Thyroid gland (tissue), 4 donors: ENCODE data around the gene CNGA4. TPM values are rescaled to one million over a fixed set of nuclear protein-coding genes. Genes with fewer than 3 reads are reported as not detected.

ENCODE experiments used
- DNase-seq, 2 donors: peaks; one replicate each; pipeline ENCODE4 v3.0.0-alpha.2; 2019
- H3K27ac ChIP-seq, 3 donors: fragments of 200-600 bp; sonication (generic); 1 replicate in 2 of 3; 2 replicates in 1 of 3; pipeline ENCODE4 v1.5.1; 2016 to 2019; ENCODE audit warnings: mild to moderate bottlenecking in 1 of 3, moderate library complexity in 1 of 3
- H3K27me3 ChIP-seq: fragments of 200-600 bp; sonication (generic); one replicate; pipeline ENCODE4 v1.5.1; 2019
- H3K36me3 ChIP-seq, 2 donors: fragments of 200-600 bp; sonication (generic); one replicate each; pipeline ENCODE4 v1.5.1; 2016 to 2019
- H3K4me1 ChIP-seq, 2 donors: fragments of 200-600 bp; sonication (generic); one replicate each; pipeline ENCODE4 v1.5.1; 2017 to 2019
- H3K4me3 ChIP-seq, 3 donors: fragments of 200-600 bp; sonication (generic); replicated peaks in 1 of 3; 1 replicate in 2 of 3; 2 replicates in 1 of 3; pipeline ENCODE4 v1.5.1; 2016; ENCODE audit warnings: mild to moderate bottlenecking in 1 of 3
- H3K9me3 ChIP-seq: fragments of 200-600 bp; sonication (generic); one replicate; pipeline ENCODE4 v1.5.1; 2017
- POLR2A ChIP-seq, 2 donors: fragments of 450-650 bp; IDR thresholded peaks; one replicate each; pipeline ENCODE4 v1.6.1; 2017; ENCODE audit warnings: antibody characterized with exemption in 2 of 2, mild to moderate bottlenecking in 2 of 2, moderate library complexity in 1 of 2
- WGBS, 2 donors: methylation state at CpG; one replicate each; pipeline ENCODE4 v1.1.5; 2017; 5-methylcytosine and 5-hydroxymethylcytosine counted together
- intact Hi-C: fragments of 100-400 bp; cut with DNase I; formaldehyde crosslinking; loops from one replicate; pipeline ENCODE4 v1.15.1; 2023
- total RNA-seq, 4 donors: library from RNA; depleted of rRNA; stranded (reverse); fragments of >200 nt; gene quantifications; one replicate each; pipeline ENCODE4 v1.2.3, GENCODE V29; 2016
- TF ChIP-seq, protein P1 (sequence below), 6 experiments: fragments of 200-600 bp in 3 of 6; fragments of 450-650 bp in 3 of 6; sonication (generic) in 3 of 6; IDR thresholded peaks; one replicate each; pipeline ENCODE4 v1.5.1; 2016 to 2019; ENCODE audit warnings: antibody characterized with exemption in 6 of 6, mild to moderate bottlenecking in 2 of 6, inconsistent platforms in 1 of 6, moderate library complexity in 1 of 6

Gene CNGA4
- total RNA-seq, 4 donors from 2014 or later: 0.39 to 0.67 TPM; not detected in 2

GRCh38 chr11:6253197-6253596, 14.3 kb downstream of the CNGA4 start:
- intact Hi-C loops: loop anchor here (5.0 to 10.0 kb wide), 2 partner anchors 62 to 99 kb away; no protein-coding TSS in a partner anchor
- WGBS, 2 donors: 98 to 100% methylated on average over 1 of the region's 1 CpG
- H3K9me3 ChIP-seq: no peaks in the 10 kb centered on the region
- H3K4me3 ChIP-seq: no peak overlapping the region
- TF ChIP-seq, protein P1, sequence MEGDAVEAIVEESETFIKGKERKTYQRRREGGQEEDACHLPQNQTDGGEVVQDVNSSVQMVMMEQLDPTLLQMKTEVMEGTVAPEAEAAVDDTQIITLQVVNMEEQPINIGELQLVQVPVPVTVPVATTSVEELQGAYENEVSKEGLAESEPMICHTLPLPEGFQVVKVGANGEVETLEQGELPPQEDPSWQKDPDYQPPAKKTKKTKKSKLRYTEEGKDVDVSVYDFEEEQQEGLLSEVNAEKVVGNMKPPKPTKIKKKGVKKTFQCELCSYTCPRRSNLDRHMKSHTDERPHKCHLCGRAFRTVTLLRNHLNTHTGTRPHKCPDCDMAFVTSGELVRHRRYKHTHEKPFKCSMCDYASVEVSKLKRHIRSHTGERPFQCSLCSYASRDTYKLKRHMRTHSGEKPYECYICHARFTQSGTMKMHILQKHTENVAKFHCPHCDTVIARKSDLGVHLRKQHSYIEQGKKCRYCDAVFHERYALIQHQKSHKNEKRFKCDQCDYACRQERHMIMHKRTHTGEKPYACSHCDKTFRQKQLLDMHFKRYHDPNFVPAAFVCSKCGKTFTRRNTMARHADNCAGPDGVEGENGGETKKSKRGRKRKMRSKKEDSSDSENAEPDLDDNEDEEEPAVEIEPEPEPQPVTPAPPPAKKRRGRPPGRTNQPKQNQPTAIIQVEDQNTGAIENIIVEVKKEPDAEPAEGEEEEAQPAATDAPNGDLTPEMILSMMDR (IDR thresholded peaks at IDR 0.05): no peak
- TF ChIP-seq POLR2A (IDR thresholded peaks at IDR 0.05): no peak
- no peaks in the 10 kb centered on the region for H3K36me3 ChIP-seq
- H3K4me1 ChIP-seq: no peaks in the 10 kb centered on the region
- H3K27me3 ChIP-seq: no peaks in the 10 kb centered on the region
- DNase-seq: no peak
- no peak overlapping the region for H3K27ac ChIP-seq

DNA sequence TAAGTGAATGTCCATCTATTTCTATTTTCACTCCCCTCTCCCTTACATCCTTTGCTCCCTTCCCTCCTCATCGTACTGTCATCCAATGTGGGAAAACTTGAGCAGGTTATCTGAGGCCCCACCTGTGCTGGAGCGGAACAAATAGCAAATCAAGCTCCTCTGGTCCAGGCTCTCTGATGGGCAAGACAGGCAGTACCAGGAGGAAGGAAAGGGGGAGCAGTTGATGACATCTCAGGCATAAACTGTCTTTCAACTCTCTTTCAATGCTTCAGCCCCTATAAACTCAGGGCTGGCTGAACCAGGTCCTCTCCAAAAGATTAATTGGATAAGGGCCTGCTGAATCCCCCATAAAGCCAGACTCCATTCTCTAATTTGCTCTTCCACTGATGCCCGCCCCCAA, 19.3 kb downstream of the CNGA4 start:
- 67 to 74% methylated on average over 3 of the region's 3 CpGs for WGBS, 2 donors
- Histone ChIP-seq H3K4me3 (no peak overlapping the region), H3K27ac (no peak overlapping the region), H3K9me3 (no peaks in the 10 kb centered on the region), H3K27me3 (no peaks in the 10 kb centered on the region), H3K4me1 (peaks cover 12 to 15% of the 10 kb centered on the region in 2 donors), H3K36me3 (no peaks in the 10 kb centered on the region)
- intact Hi-C loops: loop anchor here (10.0 kb wide), 1 partner anchor 57 kb away; no protein-coding TSS in a partner anchor
- TF ChIP-seq POLR2A (IDR thresholded peaks at IDR 0.05): no peak
- TF ChIP-seq, protein P1 (IDR thresholded peaks at IDR 0.05): no peak
- DNase-seq: no peak

DNA sequence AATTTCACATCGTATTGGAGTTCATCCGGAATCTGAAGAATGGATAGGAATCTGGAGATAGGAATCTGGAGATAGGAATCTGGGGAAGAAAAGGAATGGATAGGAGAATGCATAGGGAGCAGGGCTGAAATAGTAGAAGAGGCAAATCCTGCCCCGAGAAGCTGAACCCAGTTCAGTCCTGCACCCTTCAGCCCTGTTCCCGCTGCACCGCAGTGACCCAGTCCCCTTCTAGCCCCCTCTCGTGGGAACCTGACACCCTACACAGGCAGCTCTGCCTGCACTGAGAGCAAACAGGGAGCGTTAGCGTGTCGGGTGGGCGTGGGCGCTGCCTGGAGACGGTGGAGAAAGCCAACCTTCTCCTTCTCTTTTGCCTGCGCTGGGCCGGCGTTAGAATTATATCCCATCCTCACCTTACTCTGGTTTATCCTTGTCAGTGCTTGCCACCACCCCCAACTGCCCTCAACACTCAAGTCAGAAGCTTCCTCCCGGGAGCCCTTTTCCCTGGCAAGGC, 19.7 kb downstream of the CNGA4 start:
- 7 to 8% methylated on average over 16 of the region's 16 CpGs for WGBS, 2 donors
- no peaks in the 10 kb centered on the region for H3K27me3 ChIP-seq
- intact Hi-C loops: loop anchor here (10.0 kb wide), 1 partner anchor 56 kb away; no protein-coding TSS in a partner anchor

GRCh38 chr11:6260207-6260726, 21.4 kb downstream of the CNGA4 start:
- DNase-seq: no peak
- no peaks in the 10 kb centered on the region for H3K27me3 ChIP-seq
- TF ChIP-seq, protein P1 (IDR thresholded peaks at IDR 0.05): no peak
- no peak for TF ChIP-seq POLR2A (IDR thresholded peaks at IDR 0.05)
- no peak overlapping the region for H3K27ac ChIP-seq
- H3K36me3 ChIP-seq: no peaks in the 10 kb centered on the region
- peaks cover 12 to 15% of the 10 kb centered on the region in 2 donors for H3K4me1 ChIP-seq
- no peaks in the 10 kb centered on the region for H3K9me3 ChIP-seq
- intact Hi-C loops: no loop called here
- WGBS, 2 donors: 43 to 44% methylated on average over 5 of the region's 5 CpGs
- no peak overlapping the region for H3K4me3 ChIP-seq

More for the DNA sequence above, 19.7 kb downstream of the CNGA4 start:
- DNase-seq: no peak
- no peak overlapping the region for H3K27ac ChIP-seq
- peaks cover 12 to 15% of the 10 kb centered on the region in 2 donors for H3K4me1 ChIP-seq
- TF ChIP-seq, protein P1 (IDR thresholded peaks at IDR 0.05): no peak
- TF ChIP-seq POLR2A (IDR thresholded peaks at IDR 0.05): no peak
- H3K9me3 ChIP-seq: no peaks in the 10 kb centered on the region
- H3K36me3 ChIP-seq: no peaks in the 10 kb centered on the region
- H3K4me3 ChIP-seq: peak overlapping the region in 1 of 3 donors; percentile 40

DNA sequence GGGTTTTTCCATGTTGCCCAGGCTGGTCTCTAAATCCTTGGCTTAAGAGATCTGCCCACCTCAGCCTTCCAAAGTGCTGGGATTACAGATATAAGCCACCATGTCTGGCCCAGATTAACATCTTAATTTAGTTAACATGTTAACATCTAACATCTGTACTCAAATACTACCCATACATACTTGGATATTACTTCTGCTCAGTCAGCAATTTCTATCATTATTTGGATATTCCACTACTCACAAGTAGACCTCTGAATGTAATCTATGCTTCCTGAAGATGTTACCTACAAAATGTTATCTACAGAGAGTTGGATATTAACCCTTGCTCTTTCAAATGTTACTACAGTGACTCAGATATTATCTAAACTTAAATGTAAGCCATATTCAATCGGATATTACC, 24.8 kb downstream of the CNGA4 start:
- 94 to 100% methylated on average over 1 of the region's 1 CpG for WGBS, 2 donors
- H3K27me3 ChIP-seq: no peaks in the 10 kb centered on the region
- intact Hi-C loops: no loop called here
- no peak overlapping the region for H3K4me3 ChIP-seq
- peaks cover 10 to 13% of the 10 kb centered on the region in 2 donors for H3K4me1 ChIP-seq
- DNase-seq: no peak
- TF ChIP-seq, protein P1 (IDR thresholded peaks at IDR 0.05): no peak
- TF ChIP-seq POLR2A (IDR thresholded peaks at IDR 0.05): no peak
- H3K9me3 ChIP-seq: no peaks in the 10 kb centered on the region
- H3K36me3 ChIP-seq: no peaks in the 10 kb centered on the region
- no peak overlapping the region for H3K27ac ChIP-seq
